OCI-LY1 (cell line): ENCODE data around the gene REXO4.

Experiments
- EZH2 ChIP-seq: fragments of 200-600 bp; sonication (generic), shearing (Covaris generic); IDR thresholded peaks from 2 replicates; pipeline ENCODE4 v1.8.0; 2017; ENCODE audit warnings: borderline replicate concordance, mixed run types, mild to moderate bottlenecking, antibody characterized with exemption, low read length, moderate library complexity, mixed read lengths
- TF ChIP-seq, protein P1 (sequence below): fragments of 200-600 bp; sonication (generic), shearing (Covaris generic); IDR thresholded peaks from 2 replicates; pipeline ENCODE4 v1.5.1; 2017; ENCODE audit warnings: mild to moderate bottlenecking, antibody characterized with exemption, low read length, moderate library complexity, mixed read lengths

DNA sequence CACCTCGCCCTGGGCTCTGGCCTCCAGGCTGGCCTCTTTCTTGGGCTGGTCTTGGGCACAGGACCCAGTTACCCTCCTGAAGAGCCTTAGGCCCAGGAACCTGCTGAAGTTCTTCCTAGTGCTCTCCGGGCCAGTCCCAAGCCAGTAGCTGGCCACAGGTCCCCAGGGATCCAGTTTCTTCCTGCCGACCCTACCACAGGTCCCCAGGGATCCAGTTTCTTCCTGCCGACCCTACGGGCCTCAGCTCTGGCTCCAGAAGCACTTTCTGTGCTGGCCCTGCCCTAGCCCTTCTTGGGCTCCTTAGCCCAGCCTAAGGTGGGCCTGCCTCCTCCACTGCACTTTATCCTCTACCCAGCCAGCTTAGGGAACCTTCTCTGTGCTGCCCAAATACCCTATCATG is 23.8 kb upstream of the REXO4 start:
- TF ChIP-seq, protein P1, sequence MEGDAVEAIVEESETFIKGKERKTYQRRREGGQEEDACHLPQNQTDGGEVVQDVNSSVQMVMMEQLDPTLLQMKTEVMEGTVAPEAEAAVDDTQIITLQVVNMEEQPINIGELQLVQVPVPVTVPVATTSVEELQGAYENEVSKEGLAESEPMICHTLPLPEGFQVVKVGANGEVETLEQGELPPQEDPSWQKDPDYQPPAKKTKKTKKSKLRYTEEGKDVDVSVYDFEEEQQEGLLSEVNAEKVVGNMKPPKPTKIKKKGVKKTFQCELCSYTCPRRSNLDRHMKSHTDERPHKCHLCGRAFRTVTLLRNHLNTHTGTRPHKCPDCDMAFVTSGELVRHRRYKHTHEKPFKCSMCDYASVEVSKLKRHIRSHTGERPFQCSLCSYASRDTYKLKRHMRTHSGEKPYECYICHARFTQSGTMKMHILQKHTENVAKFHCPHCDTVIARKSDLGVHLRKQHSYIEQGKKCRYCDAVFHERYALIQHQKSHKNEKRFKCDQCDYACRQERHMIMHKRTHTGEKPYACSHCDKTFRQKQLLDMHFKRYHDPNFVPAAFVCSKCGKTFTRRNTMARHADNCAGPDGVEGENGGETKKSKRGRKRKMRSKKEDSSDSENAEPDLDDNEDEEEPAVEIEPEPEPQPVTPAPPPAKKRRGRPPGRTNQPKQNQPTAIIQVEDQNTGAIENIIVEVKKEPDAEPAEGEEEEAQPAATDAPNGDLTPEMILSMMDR = no peak
- no peak for TF ChIP-seq EZH2
